Stomach (tissue), 9 donors: ENCODE results near the gene ANGPTL1. TPM values are rescaled to one million over a fixed set of nuclear protein-coding genes. Genes with fewer than 3 reads are reported as not detected.

Experiments
- DNase-seq, 2 donors: peaks; one replicate each; pipeline versions ENCODE4 v3.0.0 to v3.0.0-alpha.2; 2013 to 2019
- H3K27ac ChIP-seq, 5 donors: fragments of 200-600 bp in 4 of 5; sonication (generic) in 4 of 5; one replicate each; pipeline ENCODE4 v1.5.1; 2013 to 2019; ENCODE audit warnings: mild to moderate bottlenecking in 1 of 5, moderate library complexity in 1 of 5
- H3K27me3 ChIP-seq, 3 donors: fragments of 200-600 bp; sonication (generic); one replicate each; pipeline ENCODE4 v1.5.1; 2017 to 2019; ENCODE audit warnings: mixed run types in 1 of 3
- H3K36me3 ChIP-seq, 4 donors: fragments of 200-600 bp; sonication (generic); 1 replicate in 3 of 4; 2 replicates in 1 of 4; pipeline ENCODE4 v1.5.1; 2016 to 2019
- H3K4me1 ChIP-seq, 4 donors: fragments of 200-600 bp; sonication (generic); one replicate each; pipeline ENCODE4 v1.5.1; 2016 to 2019
- H3K4me3 ChIP-seq, 4 donors: fragments of 200-600 bp; sonication (generic) in 3 of 4; one replicate each; pipeline ENCODE4 v1.5.1; 2016 to 2019; ENCODE audit warnings: mild to moderate bottlenecking in 1 of 4
- H3K9me3 ChIP-seq, 4 donors: fragments of 200-600 bp; sonication (generic); one replicate each; pipeline ENCODE4 v1.5.1; 2016 to 2019
- EP300 ChIP-seq: sonication (generic); formaldehyde crosslinking; IDR thresholded peaks from one replicate; pipeline ENCODE4 v1.6.1; 2017; ENCODE audit warnings: antibody characterized with exemption
- POLR2A ChIP-seq, 4 donors: fragments of 450-650 bp; IDR thresholded peaks; one replicate each; pipeline ENCODE4 v1.6.1; 2016; ENCODE audit warnings: antibody characterized with exemption in 4 of 4, control low read depth in 2 of 4, mild to moderate bottlenecking in 1 of 4, moderate library complexity in 1 of 4
- POLR2AphosphoS5 ChIP-seq, 3 donors: sonication (generic); formaldehyde crosslinking; IDR thresholded peaks; one replicate each; pipeline ENCODE4 v1.6.1; 2016; ENCODE audit warnings: antibody characterized with exemption in 3 of 3
- WGBS, 5 donors: extraction: QIAGEN DNeasy Blood & Tissue Kit in 3 of 5; methylation state at CpG; one replicate each; pipeline versions ENCODE4 v1.1.5 to v1.1.7; 2013 to 2018; 5-methylcytosine and 5-hydroxymethylcytosine counted together
- intact Hi-C: fragments of 100-400 bp; cut with DNase I; formaldehyde crosslinking; loops from one replicate; pipeline ENCODE4 v1.15.1; 2023; ENCODE audit warnings: low total_unique reads
- polyA plus RNA-seq, 3 donors: library from polyadenylated mRNA; stranded (reverse); fragments of 200-250 nt; gene quantifications; one replicate each; pipeline ENCODE4 v1.2.3, GENCODE V29; 2013
- total RNA-seq, 5 donors: library from RNA; depleted of rRNA; stranded (reverse); fragments of >200 nt; gene quantifications; one replicate each; pipeline versions ENCODE4 v1.1.0 to v1.2.3, GENCODE V29; 2014 to 2016
- TF ChIP-seq, protein P1 (sequence below), 7 experiments: fragments of 450-650 bp in 4 of 7; fragments of 200-600 bp in 3 of 7; sonication (generic) in 3 of 7; IDR thresholded peaks; one replicate each; pipeline ENCODE4 v1.5.1; 2016 to 2019; ENCODE audit warnings: antibody characterized with exemption in 7 of 7, control low read depth in 2 of 7, mild to moderate bottlenecking in 1 of 7
- donor health status: healthy with polysubstance abuse.
- donor health status: Bipolar disorder and iron deficiency.
- donor health status: healthy.

ANGPTL1 gene
- total and polyA plus RNA-seq, 8 donors: 1.7 to 121 (median 16.1) TPM

DNA sequence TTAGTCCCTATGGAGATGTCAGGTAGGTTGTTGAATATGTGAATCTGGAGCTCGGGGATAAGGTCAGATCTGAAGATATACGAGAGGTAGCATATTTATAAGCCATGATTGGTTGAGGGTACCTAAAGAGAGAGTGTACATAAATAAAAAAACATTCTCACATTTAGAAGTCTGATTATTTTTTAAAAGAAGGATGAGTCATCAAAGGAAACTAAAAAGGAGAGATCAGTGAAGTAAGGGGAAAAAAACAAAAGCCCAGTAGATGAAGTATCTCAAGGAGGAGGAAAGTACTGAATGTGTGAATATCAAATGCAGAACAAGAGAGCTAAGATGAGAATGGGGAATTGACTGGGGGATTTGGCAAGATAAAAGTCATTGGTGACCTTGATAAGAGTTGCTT lies 15.7 kb upstream of the ANGPTL1 start:
- Histone ChIP-seq H3K9me3 (no peaks in the 10 kb centered on the region), H3K27ac (no peak overlapping the region), H3K4me1 (no peaks in the 10 kb centered on the region), H3K27me3 (no peaks in the 10 kb centered on the region), H3K4me3 (no peak overlapping the region), H3K36me3 (peaks cover 0 to 43% (median 7%) of the 10 kb centered on the region in 4 donors)
- TF ChIP-seq EP300: no peak
- no peak for DNase-seq
- 92 to 97% (median 96%) methylated on average over 2 of the region's 2 CpGs for WGBS, 5 donors
- intact Hi-C loops: no loop called here

DNA sequence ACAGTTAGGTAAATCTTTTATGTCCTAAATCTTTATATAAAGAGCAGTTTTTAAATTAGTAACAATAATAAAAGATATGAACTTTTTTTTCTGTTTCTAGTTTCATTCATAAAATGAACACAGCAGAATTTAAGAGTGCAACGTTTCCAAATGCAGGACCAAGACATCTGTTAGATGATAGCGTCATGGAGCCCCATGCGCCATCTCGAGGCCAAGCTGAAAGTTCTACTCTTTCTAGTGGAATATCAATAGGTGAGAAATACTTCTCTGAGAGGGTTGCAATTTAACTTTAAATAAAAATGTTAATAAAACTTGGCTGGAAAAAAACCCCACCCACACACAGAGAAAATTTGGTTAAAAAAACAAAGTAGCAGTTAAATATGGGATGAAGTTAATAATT lies 15.0 kb upstream of the ANGPTL1 start:
- TF ChIP-seq POLR2AphosphoS5 (IDR thresholded peaks at IDR 0.05): no peak
- no peak for TF ChIP-seq POLR2A (IDR thresholded peaks at IDR 0.05)
- TF ChIP-seq, protein P1, sequence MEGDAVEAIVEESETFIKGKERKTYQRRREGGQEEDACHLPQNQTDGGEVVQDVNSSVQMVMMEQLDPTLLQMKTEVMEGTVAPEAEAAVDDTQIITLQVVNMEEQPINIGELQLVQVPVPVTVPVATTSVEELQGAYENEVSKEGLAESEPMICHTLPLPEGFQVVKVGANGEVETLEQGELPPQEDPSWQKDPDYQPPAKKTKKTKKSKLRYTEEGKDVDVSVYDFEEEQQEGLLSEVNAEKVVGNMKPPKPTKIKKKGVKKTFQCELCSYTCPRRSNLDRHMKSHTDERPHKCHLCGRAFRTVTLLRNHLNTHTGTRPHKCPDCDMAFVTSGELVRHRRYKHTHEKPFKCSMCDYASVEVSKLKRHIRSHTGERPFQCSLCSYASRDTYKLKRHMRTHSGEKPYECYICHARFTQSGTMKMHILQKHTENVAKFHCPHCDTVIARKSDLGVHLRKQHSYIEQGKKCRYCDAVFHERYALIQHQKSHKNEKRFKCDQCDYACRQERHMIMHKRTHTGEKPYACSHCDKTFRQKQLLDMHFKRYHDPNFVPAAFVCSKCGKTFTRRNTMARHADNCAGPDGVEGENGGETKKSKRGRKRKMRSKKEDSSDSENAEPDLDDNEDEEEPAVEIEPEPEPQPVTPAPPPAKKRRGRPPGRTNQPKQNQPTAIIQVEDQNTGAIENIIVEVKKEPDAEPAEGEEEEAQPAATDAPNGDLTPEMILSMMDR (IDR thresholded peaks at IDR 0.05): no peak
- no peak for TF ChIP-seq EP300
- no peak for DNase-seq
- Histone ChIP-seq H3K4me3 (no peak overlapping the region), H3K36me3 (peaks cover 0 to 50% (median 10%) of the 10 kb centered on the region in 4 donors), H3K27ac (no peak overlapping the region), H3K9me3 (no peaks in the 10 kb centered on the region), H3K27me3 (no peaks in the 10 kb centered on the region), H3K4me1 (no peaks in the 10 kb centered on the region)
- WGBS, 5 donors: 87 to 93% (median 90%) methylated on average over 4 of the region's 4 CpGs
- intact Hi-C loops: no loop called here

DNA sequence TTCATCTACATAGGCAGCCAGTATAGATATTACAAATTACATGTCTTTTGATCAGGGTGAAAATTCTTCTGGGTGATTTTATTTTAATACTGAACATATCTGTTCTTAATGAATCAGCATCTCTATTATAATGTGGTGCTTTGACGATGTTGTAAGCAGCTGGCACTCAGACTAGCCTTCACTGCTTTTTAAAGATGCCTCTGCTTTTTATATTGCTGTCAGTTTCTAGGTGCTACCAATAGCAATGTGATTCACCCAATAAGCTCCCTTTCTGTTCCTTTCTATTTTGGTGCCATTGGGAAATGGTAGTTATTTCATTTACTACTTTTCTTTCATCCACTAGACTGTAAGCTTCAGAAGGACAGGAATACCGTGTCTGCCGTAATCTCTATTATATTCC lies 11.1 kb upstream of the ANGPTL1 start:
- Histone ChIP-seq H3K36me3 (peaks cover 0 to 31% (median 10%) of the 10 kb centered on the region in 4 donors), H3K27ac (no peak overlapping the region), H3K4me1 (no peaks in the 10 kb centered on the region), H3K27me3 (no peaks in the 10 kb centered on the region), H3K4me3 (no peak overlapping the region), H3K9me3 (no peaks in the 10 kb centered on the region)
- intact Hi-C loops: no loop called here
- no peak for TF ChIP-seq EP300
- no peak for TF ChIP-seq POLR2A (IDR thresholded peaks at IDR 0.05)
- TF ChIP-seq, protein P1 (IDR thresholded peaks at IDR 0.05): no peak
- TF ChIP-seq POLR2AphosphoS5 (IDR thresholded peaks at IDR 0.05): no peak
- DNase-seq: no peak
- WGBS, 5 donors: 92 to 97% (median 96%) methylated on average over 3 of the region's 3 CpGs

DNA sequence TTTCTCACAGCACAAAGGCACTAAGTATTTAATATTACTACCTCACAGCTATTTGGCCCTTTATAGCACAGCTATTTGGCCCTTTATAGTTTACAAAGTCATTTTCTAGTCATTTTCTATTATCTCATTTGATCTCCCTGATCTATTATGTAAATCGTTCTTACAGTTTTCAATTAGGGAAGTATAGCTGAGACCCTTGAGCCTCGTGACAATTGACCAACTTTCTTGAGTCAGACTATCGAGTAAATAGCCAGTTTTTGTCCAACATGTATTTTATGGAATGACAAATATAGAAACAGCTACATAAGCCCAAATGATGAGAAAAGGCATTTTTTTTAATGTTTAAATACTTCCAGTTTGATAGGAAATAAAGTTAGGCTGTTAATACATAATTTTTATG lies 7.0 kb upstream of the ANGPTL1 start:
- TF ChIP-seq, protein P1 (IDR thresholded peaks at IDR 0.05): no peak
- TF ChIP-seq EP300 (no peak), POLR2AphosphoS5 (IDR thresholded peaks at IDR 0.05) (no peak), POLR2A (IDR thresholded peaks at IDR 0.05) (no peak)
- intact Hi-C loops: no loop called here
- no peak overlapping the region for H3K4me3 ChIP-seq
- WGBS, 5 donors: 69 to 90% (median 87%) methylated on average over 3 of the region's 3 CpGs
- no peak for DNase-seq
- peaks cover 0 to 9% (median 3%) of the 10 kb centered on the region in 4 donors for H3K36me3 ChIP-seq
- no peak overlapping the region for H3K27ac ChIP-seq
- peaks cover 0 to under 1% (median 0%) of the 10 kb centered on the region in 4 donors for H3K4me1 ChIP-seq
- H3K9me3 ChIP-seq: no peaks in the 10 kb centered on the region
- H3K27me3 ChIP-seq: no peaks in the 10 kb centered on the region

DNA sequence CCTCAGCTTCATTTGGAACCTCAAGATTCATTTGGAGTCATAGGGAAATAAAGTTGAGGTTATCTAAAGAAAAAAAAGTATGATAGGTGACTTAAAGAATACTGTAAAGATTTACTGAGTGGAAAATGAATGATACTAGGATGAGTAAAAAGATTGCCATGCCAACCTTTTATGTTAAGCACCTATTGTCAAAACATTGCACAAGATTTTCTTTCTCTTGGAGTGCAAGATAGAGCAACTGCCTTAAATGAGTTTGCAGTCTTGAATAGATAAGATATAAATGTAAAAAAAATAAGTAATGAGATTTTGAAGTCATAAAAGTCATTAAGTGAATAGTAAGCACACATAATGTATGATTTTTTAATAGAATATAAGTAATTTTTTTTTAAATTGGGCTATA lies 5.1 kb upstream of the ANGPTL1 start:
- Histone ChIP-seq H3K27ac (no peak overlapping the region), H3K9me3 (no peaks in the 10 kb centered on the region), H3K27me3 (no peaks in the 10 kb centered on the region), H3K4me1 (peaks cover 9 to 20% (median 14%) of the 10 kb centered on the region in 4 donors), H3K4me3 (no peak overlapping the region), H3K36me3 (peaks cover 0 to 3% (median under 1%) of the 10 kb centered on the region in 4 donors)
- intact Hi-C loops: no loop called here
- no peak for TF ChIP-seq POLR2A (IDR thresholded peaks at IDR 0.05)
- TF ChIP-seq EP300: no peak
- TF ChIP-seq POLR2AphosphoS5 (IDR thresholded peaks at IDR 0.05): no peak
- TF ChIP-seq, protein P1 (IDR thresholded peaks at IDR 0.05): no peak
- no peak for DNase-seq
